ENCODE data around the gene MGMT. TPM values are rescaled to one million over a fixed set of nuclear protein-coding genes. Genes with fewer than 3 reads are reported as not detected.

MGMT gene
- total and polyA plus RNA-seq, 4 donors: 28.2 to 79.1 (median 46.0) TPM

GRCh38 chr10:129705676-129706075, 238.6 kb downstream of the MGMT start:
- H3K9ac ChIP-seq (ENCODE audit: low read depth in 1 of 2, low read length in 2 of 2): no peak overlapping the region
- H3K9me3 ChIP-seq (ENCODE audit: control insufficient read depth in 4 of 4, low read length in 3 of 4): no peaks in the 10 kb centered on the region
- TF ChIP-seq FOXA1 (IDR thresholded peaks at IDR 0.05) (no peak), TAF1 (conservative IDR thresholded peaks at IDR 0.05) (no peak), REST (IDR thresholded peaks at IDR 0.05) (no peak), NR2F2 (IDR thresholded peaks at IDR 0.05) (no peak), ZBTB33 (IDR thresholded peaks at IDR 0.05) (no peak), HNF4A (conservative IDR thresholded peaks at IDR 0.05) (no peak), SP1 (IDR thresholded peaks at IDR 0.05) (no peak), GABPA (IDR thresholded peaks at IDR 0.05 in 1 of 2, conservative IDR thresholded peaks at IDR 0.05 in 1 of 2) (no peak), HNF4G (IDR thresholded peaks at IDR 0.05) (no peak), RAD21 (IDR thresholded peaks at IDR 0.05) (no peak), FOXA2 (IDR thresholded peaks at IDR 0.05) (no peak), EGR1 (IDR thresholded peaks at IDR 0.05; ENCODE audit: low read depth in 2 of 2) (no peak), RXRA (IDR thresholded peaks at IDR 0.05) (no peak), YY1 (IDR thresholded peaks at IDR 0.05) (no peak), CTCF (IDR thresholded peaks at IDR 0.05; ENCODE audit: low read depth, low read length, missing input control) (no peak), JUND (IDR thresholded peaks at IDR 0.05) (no peak), MAX (IDR thresholded peaks at IDR 0.05) (no peak), ATF3 (IDR thresholded peaks at IDR 0.05) (no peak)
- no peak for DNase-seq (ENCODE audit: low spot score)
- H3K36me3 ChIP-seq (ENCODE audit: control insufficient read depth in 4 of 4, insufficient read depth in 3 of 4, low read depth in 1 of 4, low read length in 3 of 4): peaks cover 0 to 3% (median 0%) of the 10 kb centered on the region in 4 donors
- WGBS: 87% methylated on average over 8 of the region's 8 CpGs
- no peak overlapping the region for H3K4me3 ChIP-seq (ENCODE audit: low read depth in 1 of 3, low read length in 3 of 3)
- peaks cover 10 to 52% (median 41%) of the 10 kb centered on the region in 4 donors for H3K4me1 ChIP-seq (ENCODE audit: control insufficient read depth in 4 of 4, insufficient read depth in 4 of 4, low read length in 3 of 4)
- no peak overlapping the region for H3K27ac ChIP-seq (ENCODE audit: low read depth in 1 of 2, low read length in 2 of 2)
- no peaks in the 10 kb centered on the region for H3K27me3 ChIP-seq (ENCODE audit: control insufficient read depth in 4 of 4, insufficient read depth in 4 of 4, low read length in 3 of 4)

Data from liver (tissue), 9 donors.